Loucy (cell line): ENCODE data around the gene KLF13.
"Not testable (repeated sequence)": the region's sequence is repeated elsewhere in the genome, so short reads cannot be mapped to it uniquely, and the experiment has no call there.

Source experiments
- H2AFZ ChIP-seq: fragments of 200-600 bp; sonication (generic); 2 replicates; pipeline ENCODE4 v1.6.0; 2016; ENCODE audit warnings: antibody characterized with exemption, mild to moderate bottlenecking, low read length, moderate library complexity
- H3F3A ChIP-seq: fragments of 200-600 bp; 2 replicates; pipeline ENCODE4 v1.6.0; 2016; ENCODE audit warnings: antibody characterized with exemption, low read depth, mild to moderate bottlenecking
- H3K27me3 ChIP-seq: fragments of 200-600 bp; sonication (generic); 2 replicates; pipeline ENCODE4 v1.6.1; 2014; ENCODE audit warnings: low read length, mild to moderate bottlenecking; ENCODE audit not compliant: insufficient read depth, poor library complexity, severe bottlenecking
- H3K36me3 ChIP-seq: fragments of 200-600 bp; sonication (generic); 2 replicates; pipeline ENCODE4 v1.6.1; 2016; ENCODE audit warnings: low read length; ENCODE audit not compliant: insufficient read depth
- H3K4me1 ChIP-seq: fragments of 200-600 bp; sonication (generic); 2 replicates; pipeline ENCODE4 v1.5.1; 2014; ENCODE audit warnings: low read length, mild to moderate bottlenecking; ENCODE audit not compliant: insufficient read depth, poor library complexity, severe bottlenecking
- H3K4me2 ChIP-seq: fragments of 200-600 bp; sonication (generic); 2 replicates; pipeline ENCODE4 v1.6.0; 2014; ENCODE audit warnings: antibody characterized with exemption, low read length, low read depth, mild to moderate bottlenecking; ENCODE audit not compliant: poor library complexity, severe bottlenecking
- H3K4me3 ChIP-seq: fragments of 200-600 bp; sonication (generic); 2 replicates; pipeline ENCODE4 v1.5.1; 2014; ENCODE audit warnings: low read length, mild to moderate bottlenecking, mixed read lengths; ENCODE audit not compliant: poor library complexity, severe bottlenecking
- H3K79me2 ChIP-seq: fragments of 200-600 bp; sonication (generic); 2 replicates; pipeline ENCODE4 v1.6.1; 2014; ENCODE audit warnings: low read length; ENCODE audit not compliant: insufficient read depth
- H3K9ac ChIP-seq: fragments of 200-600 bp; sonication (generic); 2 replicates; pipeline ENCODE4 v1.6.0; 2014; ENCODE audit warnings: mild to moderate bottlenecking, low read depth, low read length, moderate library complexity; ENCODE audit not compliant: poor library complexity, severe bottlenecking
- H3K9me2 ChIP-seq: fragments of 200-600 bp; sonication (generic); replicated peaks from 2 replicates; pipeline ENCODE4 v1.6.1; 2016; ENCODE audit warnings: low read depth, low read length, mixed read lengths
- H3K9me3 ChIP-seq: fragments of 200-600 bp; sonication (generic); 2 replicates; pipeline ENCODE4 v1.6.1; 2014; ENCODE audit warnings: mild to moderate bottlenecking, antibody characterized with exemption, low read length, low read depth; ENCODE audit not compliant: insufficient read depth
- H4K20me1 ChIP-seq: fragments of 200-600 bp; sonication (generic); 2 replicates; pipeline ENCODE4 v1.6.0; 2014; ENCODE audit warnings: antibody characterized with exemption, low read length, mild to moderate bottlenecking; ENCODE audit not compliant: insufficient read depth, poor library complexity, severe bottlenecking
- CTCF ChIP-seq: fragments of 200-600 bp; sonication (generic); conservative IDR thresholded peaks from 2 replicates; pipeline ENCODE4 v1.5.1; 2014; ENCODE audit warnings: mild to moderate bottlenecking, antibody characterized with exemption, low read length
- EZH2phosphoT487 ChIP-seq: fragments of 200-600 bp; IDR thresholded peaks from 2 replicates; pipeline ENCODE4 v1.6.1; 2018; ENCODE audit warnings: antibody characterized with exemption, mild to moderate bottlenecking, moderate library complexity, borderline replicate concordance

KLF13 gene

GRCh38 chr15:31353931-31354330, 27.3 kb downstream of the KLF13 start:
- no peak for TF ChIP-seq CTCF
- TF ChIP-seq EZH2phosphoT487: no peak
- H2AFZ ChIP-seq: no peak overlapping the region
- peaks cover 10% of the 10 kb centered on the region; the same call in 1 of the 2 replicates for H3K36me3 ChIP-seq
- H3K9me2 ChIP-seq: no peaks in the 10 kb centered on the region
- no peaks in the 10 kb centered on the region for H3F3A ChIP-seq
- H3K9me3 ChIP-seq: no peaks in the 10 kb centered on the region
- no peaks in the 10 kb centered on the region for H3K27me3 ChIP-seq
- peak overlapping the region; percentile 70 for H3K9ac ChIP-seq
- peak overlapping the region; percentile 75 for H3K4me2 ChIP-seq
- peaks cover 37% of the 10 kb centered on the region for H3K4me1 ChIP-seq
- peaks cover 38% of the 10 kb centered on the region for H4K20me1 ChIP-seq
- H3K4me3 ChIP-seq: peak overlapping the region; percentile 50
- H3K79me2 ChIP-seq: peaks cover 100% of the 10 kb centered on the region

DNA sequence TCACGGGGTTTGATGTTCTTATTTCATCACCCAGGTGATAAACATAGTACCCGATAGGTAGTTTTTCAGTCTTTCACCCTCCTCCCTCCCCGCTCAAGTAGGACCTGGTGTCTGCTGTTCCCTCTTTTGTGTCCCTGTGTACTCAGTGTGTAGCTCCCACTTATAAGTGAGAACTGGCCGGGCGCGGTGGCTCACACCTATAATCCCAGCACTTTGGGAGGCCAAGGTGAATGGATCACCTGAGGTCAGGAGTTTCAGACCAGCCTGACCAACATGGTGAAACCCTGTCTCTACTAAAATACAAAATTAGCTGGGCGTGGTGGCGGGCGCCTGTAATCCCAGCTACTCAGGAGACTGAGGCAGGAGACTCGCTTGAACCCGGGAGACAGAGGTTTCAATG, 29.5 kb downstream of the KLF13 start:
- H3K4me1 ChIP-seq: peaks cover 58% of the 10 kb centered on the region
- H3K9ac ChIP-seq, H2AFZ ChIP-seq, H3K4me3 ChIP-seq, H3F3A ChIP-seq, H3K4me2 ChIP-seq, H3K9me3 ChIP-seq, H3K27me3 ChIP-seq, H3K9me2 ChIP-seq: not testable (repeated sequence)
- peaks cover 100% of the 10 kb centered on the region for H3K79me2 ChIP-seq
- H4K20me1 ChIP-seq: peaks cover 22% of the 10 kb centered on the region
- peaks cover 11% of the 10 kb centered on the region; the same call in 1 of the 2 replicates for H3K36me3 ChIP-seq

GRCh38 chr15:31357148-31357547, 30.5 kb downstream of the KLF13 start:
- H3K9me2 ChIP-seq: no peaks in the 10 kb centered on the region
- no peak overlapping the region for H3K9ac ChIP-seq
- H3K4me1 ChIP-seq: peaks cover 64% of the 10 kb centered on the region
- TF ChIP-seq CTCF (no peak), EZH2phosphoT487 (no peak)
- peaks cover 11% of the 10 kb centered on the region; the same call in 1 of the 2 replicates for H3K36me3 ChIP-seq
- H3K27me3 ChIP-seq: no peaks in the 10 kb centered on the region
- H3F3A ChIP-seq: no peaks in the 10 kb centered on the region
- peaks cover 21% of the 10 kb centered on the region for H4K20me1 ChIP-seq
- H3K4me3 ChIP-seq: no peak overlapping the region
- H3K4me2 ChIP-seq: no peak overlapping the region
- H3K79me2 ChIP-seq: peaks cover 100% of the 10 kb centered on the region
- H2AFZ ChIP-seq: no peak overlapping the region
- no peaks in the 10 kb centered on the region for H3K9me3 ChIP-seq

DNA sequence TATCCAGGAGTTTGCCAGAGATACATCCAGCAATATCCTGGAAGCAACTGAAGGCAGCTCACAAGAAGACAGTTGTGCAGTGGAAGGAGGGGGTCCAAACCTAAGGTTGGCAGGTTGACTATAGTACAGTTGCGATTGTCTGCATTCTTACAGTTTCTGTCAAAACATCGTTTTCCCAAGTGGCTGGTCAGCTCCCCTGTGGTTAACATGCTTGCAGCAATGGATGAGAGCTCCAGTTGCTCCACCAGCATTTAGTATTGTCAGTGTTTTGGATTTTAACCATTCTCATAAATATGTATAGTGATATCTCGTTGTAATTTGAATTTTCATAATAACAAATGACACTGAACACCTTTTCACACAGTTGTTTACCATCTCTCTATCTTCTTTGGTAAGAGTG, 31.5 kb downstream of the KLF13 start:
- Histone ChIP-seq H3K36me3 (peaks cover 11% of the 10 kb centered on the region; the same call in 1 of the 2 replicates), H3K27me3 (no peaks in the 10 kb centered on the region), H4K20me1 (peaks cover 14% of the 10 kb centered on the region), H3K9me3 (no peaks in the 10 kb centered on the region), H3K4me3 (no peak overlapping the region), H2AFZ (no peak overlapping the region), H3K9me2 (no peaks in the 10 kb centered on the region), H3K4me1 (peaks cover 61% of the 10 kb centered on the region), H3F3A (no peaks in the 10 kb centered on the region), H3K4me2 (no peak overlapping the region), H3K9ac (no peak overlapping the region), H3K79me2 (peaks cover 100% of the 10 kb centered on the region)
- TF ChIP-seq CTCF: no peak
- TF ChIP-seq EZH2phosphoT487: no peak
